Nephron (organoid): Measurements from ENCODE around the gene CDS1.

Source experiments
- H3K27ac Mint-ChIP-seq, 3 experiments: 2 replicates each; pipeline ENCODE4 v1.8.0; 2020; ENCODE audit warnings: mixed read lengths in 3 of 3, mild to moderate bottlenecking in 2 of 3, moderate library complexity in 1 of 3
- H3K27me3 Mint-ChIP-seq: 2 replicates; pipeline ENCODE4 v1.8.0; 2021; ENCODE audit warnings: low read depth, mild to moderate bottlenecking, moderate library complexity, mixed read lengths
- H3K36me3 Mint-ChIP-seq: 2 replicates; pipeline ENCODE4 v1.8.0; 2020; ENCODE audit warnings: low read depth, mixed read lengths
- H3K4me1 Mint-ChIP-seq: 2 replicates; pipeline ENCODE4 v1.8.0; 2020; ENCODE audit warnings: mixed read lengths
- H3K4me3 Mint-ChIP-seq, 3 experiments: 2 replicates each; pipeline ENCODE4 v1.8.0; 2020; ENCODE audit warnings: mild to moderate bottlenecking in 3 of 3, mixed read lengths in 3 of 3, moderate library complexity in 2 of 3
- H3K9me3 Mint-ChIP-seq: 2 replicates; pipeline ENCODE4 v1.8.0; 2020; ENCODE audit warnings: mixed read lengths
- CTCF ChIP-seq, 3 experiments: fragments of 200-600 bp; sonication (generic); IDR thresholded peaks; one replicate each; pipeline ENCODE4 v1.5.0; 2021; ENCODE audit warnings: antibody characterized with exemption in 3 of 3; ENCODE audit not compliant: unreplicated experiment in 3 of 3

Gene CDS1

GRCh38 chr4:84634961-84635360 lies 52.0 kb downstream of the CDS1 start:
- Mint-ChIP-seq H3K4me3 (no peak overlapping the region), H3K27me3 (no peaks in the 10 kb centered on the region), H3K9me3 (no peaks in the 10 kb centered on the region), H3K4me1 (no peaks in the 10 kb centered on the region), H3K27ac (no peak overlapping the region), H3K36me3 (peaks cover 5% of the 10 kb centered on the region)
- no peak for TF ChIP-seq CTCF (IDR thresholded peaks at IDR 0.05; ENCODE audit: unreplicated experiment in 3 of 3)

GRCh38 chr4:84638092-84638491 lies 55.2 kb downstream of the CDS1 start:
- Mint-ChIP-seq H3K9me3 (no peaks in the 10 kb centered on the region), H3K4me1 (no peaks in the 10 kb centered on the region), H3K4me3 (no peak overlapping the region), H3K36me3 (peaks cover 9% of the 10 kb centered on the region), H3K27ac (no peak overlapping the region), H3K27me3 (no peaks in the 10 kb centered on the region)
- no peak for TF ChIP-seq CTCF (IDR thresholded peaks at IDR 0.05; ENCODE audit: unreplicated experiment in 3 of 3)

- Mint-ChIP-seq H3K4me1 (no peaks in the 10 kb centered on the region), H3K4me3 (no peak overlapping the region), H3K9me3 (no peaks in the 10 kb centered on the region), H3K27me3 (no peaks in the 10 kb centered on the region), H3K36me3 (peaks cover 11% of the 10 kb centered on the region), H3K27ac (no peak overlapping the region)
- TF ChIP-seq CTCF (IDR thresholded peaks at IDR 0.05; ENCODE audit: unreplicated experiment in 3 of 3) = no peak
Observed at GRCh38 chr4:84639145-84639544, 56.2 kb downstream of the CDS1 start.

GRCh38 chr4:84644087-84644486 lies 61.2 kb downstream of the CDS1 start:
- Mint-ChIP-seq H3K36me3 (peaks cover 9% of the 10 kb centered on the region), H3K4me1 (no peaks in the 10 kb centered on the region), H3K4me3 (no peak overlapping the region), H3K27me3 (no peaks in the 10 kb centered on the region), H3K9me3 (no peaks in the 10 kb centered on the region), H3K27ac (no peak overlapping the region)
- no peak for TF ChIP-seq CTCF (IDR thresholded peaks at IDR 0.05; ENCODE audit: unreplicated experiment in 3 of 3)

GRCh38 chr4:84647312-84647884 lies 64.5 kb downstream of the CDS1 start:
- TF ChIP-seq CTCF (IDR thresholded peaks at IDR 0.05; ENCODE audit: unreplicated experiment in 3 of 3) = no peak
- no peaks in the 10 kb centered on the region for H3K9me3 Mint-ChIP-seq
- H3K27me3 Mint-ChIP-seq = no peaks in the 10 kb centered on the region
- H3K4me3 Mint-ChIP-seq = no peak overlapping the region
- no peak overlapping the region for H3K27ac Mint-ChIP-seq
- H3K36me3 Mint-ChIP-seq = peaks cover 17% of the 10 kb centered on the region
- H3K4me1 Mint-ChIP-seq = no peaks in the 10 kb centered on the region

- Mint-ChIP-seq H3K27ac (no peak overlapping the region), H3K4me1 (no peaks in the 10 kb centered on the region), H3K9me3 (no peaks in the 10 kb centered on the region), H3K27me3 (no peaks in the 10 kb centered on the region), H3K36me3 (peaks cover 12% of the 10 kb centered on the region), H3K4me3 (no peak overlapping the region)
- no peak for TF ChIP-seq CTCF (IDR thresholded peaks at IDR 0.05; ENCODE audit: unreplicated experiment in 3 of 3)
Observed at GRCh38 chr4:84648178-84648577, 65.3 kb downstream of the CDS1 start.
